KG1 (cell line): ENCODE data around the gene TPRG1L.

Experiments used
- DNase-seq: peaks from one replicate; lab custom pipeline; 2025; lab: John Stamatoyannopoulos, UW

The TPRG1L gene

GRCh38 chr1:3628445-3628844, 3.6 kb downstream of the TPRG1L start:
- no peak for DNase-seq

DNA sequence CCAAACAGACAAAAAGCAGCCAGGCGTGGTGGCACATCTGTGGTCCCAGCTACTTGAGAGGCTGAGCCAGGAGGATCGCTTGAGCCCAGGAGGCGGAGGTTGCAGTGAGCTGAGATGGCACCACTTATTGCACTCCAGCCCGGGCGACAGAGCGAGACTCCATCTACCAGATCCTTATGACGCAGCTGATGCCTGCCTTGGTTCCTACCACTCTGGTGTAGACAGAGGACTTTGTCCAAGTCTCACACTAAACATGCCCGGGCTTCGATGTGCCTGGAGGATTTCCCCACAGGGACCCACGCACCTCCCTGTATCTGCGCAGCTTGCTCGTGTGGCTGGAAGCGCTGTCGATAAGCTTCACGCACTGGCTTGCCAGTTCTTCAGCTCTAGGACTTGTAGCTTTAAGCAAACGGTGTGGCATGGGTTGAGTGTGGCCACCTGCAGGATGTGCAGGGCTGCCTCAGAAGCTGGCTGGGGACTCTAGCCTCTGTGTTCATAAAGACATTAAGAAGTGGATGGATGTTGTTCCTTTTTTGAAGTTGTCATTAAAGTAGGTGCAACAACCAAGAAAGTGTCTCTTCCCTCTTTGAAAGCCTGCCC, 4.8 kb downstream of the TPRG1L start:
- no peak for DNase-seq

DNA sequence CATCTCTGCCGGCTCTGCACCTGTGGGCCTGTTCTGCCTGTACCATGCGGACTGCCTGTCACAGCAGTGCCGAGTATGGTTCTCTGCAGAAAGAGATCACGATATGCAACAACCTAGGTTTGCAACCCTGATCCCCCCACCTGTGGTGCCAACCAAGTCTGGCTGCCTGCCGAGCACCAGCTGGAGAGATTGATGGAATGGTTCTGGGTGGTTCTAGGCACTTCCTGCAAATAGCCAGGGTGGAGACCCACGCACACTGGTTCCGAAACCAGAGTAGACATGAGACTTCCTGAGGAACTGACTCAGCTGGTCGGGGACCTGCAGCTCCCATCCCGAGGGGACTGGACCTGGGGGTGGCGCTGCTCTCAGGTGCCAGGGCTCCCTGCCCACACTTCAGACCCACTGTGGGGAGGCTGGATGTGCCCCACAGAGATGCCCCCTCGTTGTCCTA, 5.4 kb downstream of the TPRG1L start:
- no peak for DNase-seq

- DNase-seq = no peak
Measured at GRCh38 chr1:3630914-3631313, 6.1 kb downstream of the TPRG1L start.

GRCh38 chr1:3631320-3632260, 6.8 kb downstream of the TPRG1L start:
- no peak for DNase-seq

DNA sequence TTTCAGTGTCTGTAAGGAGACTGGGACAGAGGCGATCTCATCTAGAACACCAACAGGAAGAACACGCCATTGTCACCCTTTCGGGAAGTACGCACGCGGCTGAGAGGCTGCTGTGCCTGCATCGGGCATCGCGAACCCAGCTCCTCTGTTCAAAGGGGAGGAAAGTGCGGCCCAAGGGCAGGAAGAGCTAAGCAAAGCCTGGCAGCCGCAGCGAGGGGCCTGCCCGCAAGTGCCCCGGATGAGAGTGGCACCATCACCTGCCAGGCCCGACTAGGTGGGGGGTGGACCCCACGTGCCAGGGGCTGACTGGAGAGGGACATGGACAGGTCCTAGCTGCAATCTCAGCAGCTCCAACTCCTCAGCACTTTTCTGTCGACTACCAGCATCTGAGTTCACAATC, 7.5 kb downstream of the TPRG1L start:
- no peak for DNase-seq

DNA sequence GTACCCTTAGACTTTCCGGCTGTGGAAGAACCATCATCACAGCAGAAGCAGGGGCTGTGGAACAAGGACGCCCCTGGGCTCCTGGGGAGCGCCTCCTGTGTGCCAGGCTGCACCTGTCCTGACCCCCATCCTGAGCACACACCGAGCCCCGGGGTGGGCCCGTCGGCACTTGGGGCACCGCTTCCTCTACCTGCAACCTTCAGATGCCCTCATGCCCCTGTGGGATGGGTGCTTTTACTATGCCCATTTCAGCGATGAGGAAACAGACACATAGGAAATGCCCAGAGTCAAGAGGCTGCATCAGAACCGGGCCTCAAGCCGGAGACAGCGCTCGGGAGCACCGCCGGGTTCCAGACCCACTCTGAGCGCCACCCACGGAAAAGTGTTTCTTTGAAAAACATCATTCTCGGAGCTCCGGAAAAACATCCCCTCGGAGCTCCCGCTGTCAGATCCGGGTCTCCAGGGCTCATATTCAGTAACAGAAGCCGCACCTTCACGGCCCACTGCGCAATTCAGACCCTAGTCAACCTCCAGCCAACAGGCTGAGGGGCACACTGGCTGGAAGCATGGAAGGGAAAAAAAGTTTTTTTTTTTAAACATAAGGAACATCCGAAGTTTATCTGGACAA, 8.0 kb downstream of the TPRG1L start:
- no peak for DNase-seq

GRCh38 chr1:3633344-3634058, 8.7 kb downstream of the TPRG1L start:
- no peak for DNase-seq

DNA sequence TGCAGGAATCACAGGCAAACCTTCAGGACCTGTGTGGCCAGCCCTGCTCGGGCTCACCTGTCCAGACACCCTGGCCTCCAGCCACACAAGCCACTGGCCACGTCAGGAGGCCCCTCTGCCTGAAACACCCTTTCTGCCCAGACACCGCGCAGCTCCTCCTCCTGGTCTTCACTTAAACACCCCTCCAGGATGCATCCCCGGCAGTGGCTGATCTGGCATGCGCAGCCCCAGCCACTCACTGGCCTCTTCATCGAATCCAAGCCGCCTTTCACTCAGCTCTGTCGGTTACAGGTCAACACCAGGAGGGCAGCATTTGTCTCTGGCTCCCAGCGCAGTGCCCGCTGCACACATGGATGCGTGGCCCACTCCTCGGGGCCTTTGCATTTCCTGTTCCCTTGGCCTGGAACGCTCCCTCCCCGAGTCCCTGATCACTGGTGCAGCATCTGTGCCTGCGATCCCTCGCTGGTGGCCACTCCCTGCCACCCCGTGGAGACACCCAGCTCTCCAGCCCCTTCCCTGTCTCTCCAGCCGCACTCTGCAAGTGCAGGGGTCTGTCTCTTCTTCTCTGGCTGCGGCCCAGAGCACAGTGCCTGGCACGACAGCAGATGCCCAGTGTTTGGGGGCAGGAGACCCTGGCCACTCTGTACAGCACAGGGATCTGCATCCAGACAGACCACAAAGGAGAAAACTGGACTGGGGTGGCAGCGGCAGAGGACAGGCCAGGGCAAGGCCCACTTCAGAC, 9.4 kb downstream of the TPRG1L start:
- DNase-seq = no peak

GRCh38 chr1:3636080-3636479, 11.3 kb downstream of the TPRG1L start:
- DNase-seq = no peak

DNA sequence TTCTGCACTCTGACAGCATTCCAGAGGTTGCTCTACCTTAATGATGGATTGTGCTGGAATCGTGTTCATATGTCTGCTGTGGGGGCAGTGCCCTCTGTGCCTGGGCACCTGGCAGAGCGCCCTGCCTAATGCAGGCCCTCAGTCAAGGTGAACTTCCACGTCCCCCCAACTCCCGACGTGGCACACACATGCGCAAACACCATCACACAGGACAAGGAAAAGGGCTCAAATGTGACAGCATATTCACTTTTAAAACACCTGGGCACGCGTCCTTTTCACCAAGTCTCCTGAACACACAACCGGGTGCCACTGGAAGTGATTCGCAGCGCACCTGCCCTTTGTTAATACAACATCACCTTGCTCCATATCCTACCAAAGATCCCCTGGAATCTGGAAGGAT, 11.7 kb downstream of the TPRG1L start:
- no peak for DNase-seq

DNA sequence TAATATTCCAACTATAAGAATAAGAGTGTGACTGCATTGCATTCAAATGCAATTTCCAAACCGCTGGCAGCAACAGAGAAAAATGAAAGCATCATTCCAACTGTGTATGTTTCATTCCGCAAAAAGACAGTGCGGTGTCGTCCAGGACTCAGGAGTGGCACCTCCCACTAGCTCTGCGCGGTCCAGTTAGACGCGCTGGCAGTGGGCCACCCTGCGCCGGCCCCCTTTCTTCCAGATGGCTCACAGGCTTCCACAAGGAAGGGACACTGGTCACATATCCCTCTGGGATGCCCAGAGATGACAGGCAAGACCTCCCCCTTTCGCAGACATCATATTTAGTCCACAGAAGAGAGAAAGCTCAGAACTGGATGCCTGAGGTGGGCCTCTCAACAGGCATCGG, 13.2 kb downstream of the TPRG1L start:
- DNase-seq = no peak

GRCh38 chr1:3638676-3639075, 13.9 kb downstream of the TPRG1L start:
- DNase-seq = no peak

- DNase-seq = no peak
Measured at GRCh38 chr1:3639397-3639911, 14.6 kb downstream of the TPRG1L start.

GRCh38 chr1:3640121-3640837, 15.5 kb downstream of the TPRG1L start:
- DNase-seq = no peak

DNA sequence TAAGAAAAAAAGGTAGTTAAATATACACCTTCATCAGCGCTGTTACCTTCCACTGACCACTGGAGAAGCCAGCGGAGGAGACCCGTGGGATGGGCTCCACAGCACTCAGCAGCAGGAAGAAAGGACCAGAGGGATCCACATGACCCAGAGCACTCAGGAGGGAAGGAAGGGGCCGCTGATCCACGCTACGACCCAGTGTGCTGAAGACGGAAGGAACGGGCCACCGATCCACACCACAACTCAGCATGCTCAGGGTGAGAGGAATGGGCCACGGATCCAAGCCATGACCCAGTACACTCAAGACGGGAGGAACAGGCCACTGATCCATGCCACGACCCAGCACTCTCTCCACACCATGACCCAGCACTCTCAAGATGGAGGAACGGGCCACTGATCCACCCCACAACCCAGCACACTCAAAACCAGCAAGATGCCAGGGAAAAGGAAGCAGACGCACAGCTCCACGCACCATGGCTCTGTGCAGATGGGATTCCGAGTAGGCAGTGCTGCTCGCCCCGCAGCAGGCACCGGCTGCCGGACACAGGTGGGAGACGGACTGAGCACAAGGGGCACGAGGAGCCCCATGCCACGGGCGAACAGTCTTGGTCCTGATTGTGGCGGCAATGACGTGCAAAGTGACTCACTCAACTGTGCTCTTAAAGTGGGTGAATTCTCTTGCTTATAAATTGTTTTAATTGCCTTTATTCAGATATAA, 16.4 kb downstream of the TPRG1L start:
- no peak for DNase-seq

DNA sequence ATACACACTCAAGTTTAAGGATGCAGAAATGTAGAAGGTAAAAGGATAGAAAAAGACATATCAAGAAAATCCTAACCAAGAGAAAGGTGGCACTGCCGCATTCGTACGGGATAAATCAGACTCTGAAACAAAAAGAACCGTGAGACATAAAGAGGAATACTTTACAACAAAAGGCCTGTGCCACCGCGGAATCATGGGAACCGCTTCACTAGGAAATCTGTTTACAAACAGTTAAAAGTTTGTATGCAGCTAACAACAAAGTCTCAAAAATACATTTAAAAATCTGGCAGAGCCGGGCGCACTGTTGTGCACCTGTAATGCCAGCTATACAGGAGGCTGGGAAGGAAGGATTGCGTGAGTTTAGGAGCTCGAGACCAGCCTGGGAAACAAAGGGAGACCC, 17.0 kb downstream of the TPRG1L start:
- DNase-seq = no peak

DNA sequence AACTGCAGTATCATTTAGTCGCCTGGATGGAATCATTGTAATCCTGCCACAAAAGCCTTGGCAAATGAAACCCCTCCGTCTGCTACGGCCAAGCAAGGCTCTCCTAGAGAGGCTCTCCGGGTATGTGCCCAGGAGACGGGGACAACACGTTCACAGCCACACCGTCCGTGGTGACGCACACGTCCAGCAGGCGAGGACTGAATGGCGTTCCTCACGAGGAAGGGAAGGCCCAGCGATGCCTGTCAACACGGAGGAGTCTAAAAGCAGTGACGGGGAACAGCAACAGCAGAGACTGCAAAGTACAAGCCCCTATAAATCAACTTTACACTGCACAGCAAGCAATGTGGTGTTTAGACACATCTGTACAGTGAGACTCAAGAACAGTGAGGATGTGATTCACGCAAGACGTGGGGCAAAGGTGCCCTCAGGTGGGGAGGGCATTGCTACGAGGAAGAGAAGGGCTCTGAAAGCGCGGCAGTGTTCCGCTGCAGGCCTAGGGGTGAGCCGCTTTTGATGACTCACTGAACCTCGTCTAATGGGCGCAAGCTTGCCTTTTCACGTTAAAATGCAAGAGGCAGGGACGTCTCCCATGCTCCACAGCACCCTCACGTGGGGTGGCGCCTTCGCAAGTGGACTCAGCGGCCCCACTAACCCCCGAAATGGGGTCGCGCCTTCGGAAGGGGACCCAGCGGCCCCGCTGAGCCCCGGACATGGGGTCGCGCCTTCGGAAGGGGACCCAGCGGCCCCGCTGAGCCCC, 18.3 kb downstream of the TPRG1L start:
- DNase-seq = no peak

- no peak for DNase-seq
Measured at GRCh38 chr1:3644273-3644672, 19.5 kb downstream of the TPRG1L start.
